Measurements from ENCODE around the gene GLO1.

DNA sequence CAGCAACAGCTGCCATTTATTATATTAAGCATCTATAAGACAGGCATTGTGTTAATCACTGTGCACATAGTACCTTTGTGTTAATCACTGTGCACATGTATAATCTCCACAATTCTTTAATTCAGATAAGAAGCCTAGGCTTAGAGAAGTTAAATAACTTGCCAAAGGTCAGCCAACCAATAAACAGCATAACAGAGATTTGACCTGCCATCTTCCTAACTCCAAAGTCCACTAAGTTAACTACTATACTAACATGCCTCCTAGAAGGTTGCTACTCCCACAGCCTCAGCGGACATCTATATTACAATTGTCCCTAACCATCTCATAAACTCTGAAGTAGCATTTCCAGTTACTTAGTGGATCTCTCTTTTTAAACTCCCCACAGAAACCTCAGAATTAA is 66.9 kb downstream of the GLO1 start:
- TF ChIP-seq YY1 (IDR thresholded peaks at IDR 0.05; ENCODE audit: borderline replicate concordance in 1 of 3, control insufficient read depth in 1 of 3, extremely low read depth in 1 of 3, insufficient read depth in 3 of 3, insufficient read length in 1 of 3, insufficient replicate concordance in 2 of 3, low read depth in 1 of 3, low read length in 2 of 3), result no peak
- no peak for TF ChIP-seq SIN3A (IDR thresholded peaks at IDR 0.05; ENCODE audit: borderline replicate concordance in 2 of 2, control insufficient read depth in 1 of 2, low read depth in 2 of 2, low read length in 2 of 2)
- TF ChIP-seq ARID2 (IDR thresholded peaks at IDR 0.05), result no peak
- TF ChIP-seq NFXL1 (CRISPR knock-in tag; IDR thresholded peaks at IDR 0.05), result no peak
- TF ChIP-seq POLR2A (conservative IDR thresholded peaks at IDR 0.05), result no peak
- TF ChIP-seq EZH2 (IDR thresholded peaks at IDR 0.05; ENCODE audit: borderline replicate concordance, low read depth, low read length), result no peak
- TF ChIP-seq, protein P1, sequence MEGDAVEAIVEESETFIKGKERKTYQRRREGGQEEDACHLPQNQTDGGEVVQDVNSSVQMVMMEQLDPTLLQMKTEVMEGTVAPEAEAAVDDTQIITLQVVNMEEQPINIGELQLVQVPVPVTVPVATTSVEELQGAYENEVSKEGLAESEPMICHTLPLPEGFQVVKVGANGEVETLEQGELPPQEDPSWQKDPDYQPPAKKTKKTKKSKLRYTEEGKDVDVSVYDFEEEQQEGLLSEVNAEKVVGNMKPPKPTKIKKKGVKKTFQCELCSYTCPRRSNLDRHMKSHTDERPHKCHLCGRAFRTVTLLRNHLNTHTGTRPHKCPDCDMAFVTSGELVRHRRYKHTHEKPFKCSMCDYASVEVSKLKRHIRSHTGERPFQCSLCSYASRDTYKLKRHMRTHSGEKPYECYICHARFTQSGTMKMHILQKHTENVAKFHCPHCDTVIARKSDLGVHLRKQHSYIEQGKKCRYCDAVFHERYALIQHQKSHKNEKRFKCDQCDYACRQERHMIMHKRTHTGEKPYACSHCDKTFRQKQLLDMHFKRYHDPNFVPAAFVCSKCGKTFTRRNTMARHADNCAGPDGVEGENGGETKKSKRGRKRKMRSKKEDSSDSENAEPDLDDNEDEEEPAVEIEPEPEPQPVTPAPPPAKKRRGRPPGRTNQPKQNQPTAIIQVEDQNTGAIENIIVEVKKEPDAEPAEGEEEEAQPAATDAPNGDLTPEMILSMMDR (IDR thresholded peaks at IDR 0.05 in 2 of 3, conservative IDR thresholded peaks at IDR 0.05 in 1 of 3; ENCODE audit: insufficient read depth in 2 of 3, low read depth in 1 of 3, low read length in 3 of 3), result no peak
- TF ChIP-seq RAD21 (CRISPR knock-in tag; conservative IDR thresholded peaks at IDR 0.05 in 1 of 2, IDR thresholded peaks at IDR 0.05 in 1 of 2), result no peak
- no peak for TF ChIP-seq ELK3 (CRISPR knock-in tag; IDR thresholded peaks at IDR 0.05)
